Mesodermal cell (in vitro differentiated cells): Measurements from ENCODE around the gene LRRC45.

ENCODE experiments used
- H3K27ac ChIP-seq: 2 replicates; pipeline ENCODE4 v1.7.0; 2013; ENCODE audit warnings: mild to moderate bottlenecking, low read depth, low read length, moderate library complexity; ENCODE audit not compliant: severe bottlenecking
- H3K36me3 ChIP-seq: 2 replicates; pipeline ENCODE4 v1.7.1; 2013; ENCODE audit warnings: mild to moderate bottlenecking, low read length, moderate library complexity; ENCODE audit not compliant: control insufficient read depth, insufficient read depth
- H3K4me1 ChIP-seq: one replicate; pipeline ENCODE4 v1.7.1; 2013; ENCODE audit warnings: mild to moderate bottlenecking, low read length; ENCODE audit not compliant: insufficient read depth, control insufficient read depth, poor library complexity, severe bottlenecking
- H3K4me3 ChIP-seq: 2 replicates; pipeline ENCODE4 v1.7.0; 2013; ENCODE audit warnings: low read length, control low read depth, mild to moderate bottlenecking; ENCODE audit not compliant: insufficient read depth, poor library complexity, severe bottlenecking; ENCODE audit errors: extremely low read depth
- H3K9me3 ChIP-seq: 2 replicates; pipeline ENCODE4 v1.7.1; 2013; ENCODE audit warnings: mild to moderate bottlenecking, low read length, moderate library complexity; ENCODE audit not compliant: control insufficient read depth
- WGBS, 2 experiments: methylation state at CpG; one replicate each; pipeline ENCODE4 v1.1.5; 2013; ENCODE audit warnings: missing lambda C conversion rate in 2 of 2; ENCODE audit not compliant: insufficient coverage in 2 of 2; 5-methylcytosine and 5-hydroxymethylcytosine counted together

LRRC45 gene

GRCh38 chr17:82009413-82009812 is 13.7 kb upstream of the LRRC45 start:
- H3K27ac ChIP-seq = no peak overlapping the region
- WGBS, 2 experiments = 94 to 96% methylated on average over 11 to 14 of the region's 15 CpGs
- no peak overlapping the region for H3K4me3 ChIP-seq
- peaks cover 45% of the 10 kb centered on the region for H3K4me1 ChIP-seq
- H3K36me3 ChIP-seq = peaks cover 3% of the 10 kb centered on the region
- no peaks in the 10 kb centered on the region for H3K9me3 ChIP-seq

- H3K36me3 ChIP-seq = peaks cover 3% of the 10 kb centered on the region
- no peaks in the 10 kb centered on the region for H3K9me3 ChIP-seq
- H3K27ac ChIP-seq = no peak overlapping the region
- 95 to 97% methylated on average over 25 to 34 of the region's 39 CpGs for WGBS, 2 experiments
- H3K4me1 ChIP-seq = peaks cover 33% of the 10 kb centered on the region
- H3K4me3 ChIP-seq = no peak overlapping the region
Observed at GRCh38 chr17:82010575-82011525, 12.3 kb upstream of the LRRC45 start.

GRCh38 chr17:82011617-82012187 is 11.4 kb upstream of the LRRC45 start:
- Histone ChIP-seq H3K27ac (no peak overlapping the region), H3K4me1 (peaks cover 24% of the 10 kb centered on the region), H3K9me3 (no peaks in the 10 kb centered on the region), H3K36me3 (peaks cover 3% of the 10 kb centered on the region), H3K4me3 (no peak overlapping the region)
- WGBS, 2 experiments = 86 to 91% methylated on average over 13 to 19 of the region's 19 CpGs

GRCh38 chr17:82012261-82012639 is 10.9 kb upstream of the LRRC45 start:
- Histone ChIP-seq H3K36me3 (peaks cover 3% of the 10 kb centered on the region), H3K9me3 (no peaks in the 10 kb centered on the region), H3K4me3 (no peak overlapping the region), H3K27ac (peak overlapping the region; percentile 87), H3K4me1 (peaks cover 19% of the 10 kb centered on the region)
- 70 to 76% methylated on average over 17 to 20 of the region's 20 CpGs for WGBS, 2 experiments

GRCh38 chr17:82012640-82013295 is 10.3 kb upstream of the LRRC45 start:
- 68 to 80% methylated on average over 12 to 13 of the region's 19 CpGs for WGBS, 2 experiments
- peak overlapping the region; percentile 87 for H3K27ac ChIP-seq
- H3K36me3 ChIP-seq = peaks cover 6% of the 10 kb centered on the region
- no peaks in the 10 kb centered on the region for H3K9me3 ChIP-seq
- peaks cover 19% of the 10 kb centered on the region for H3K4me1 ChIP-seq
- no peak overlapping the region for H3K4me3 ChIP-seq

- WGBS, 2 experiments = 82 to 93% methylated on average over 18 to 22 of the region's 22 CpGs
- peaks cover 19% of the 10 kb centered on the region for H3K4me1 ChIP-seq
- H3K9me3 ChIP-seq = no peaks in the 10 kb centered on the region
- H3K27ac ChIP-seq = peak overlapping the region; percentile 87
- peaks cover 9% of the 10 kb centered on the region for H3K36me3 ChIP-seq
- no peak overlapping the region for H3K4me3 ChIP-seq
Observed at GRCh38 chr17:82013341-82013740, 9.8 kb upstream of the LRRC45 start.

GRCh38 chr17:82013772-82014321 is 9.3 kb upstream of the LRRC45 start:
- Histone ChIP-seq H3K9me3 (no peaks in the 10 kb centered on the region), H3K4me3 (no peak overlapping the region), H3K4me1 (peaks cover 19% of the 10 kb centered on the region), H3K36me3 (peaks cover 12% of the 10 kb centered on the region), H3K27ac (peak overlapping the region; percentile 23)
- 95 to 96% methylated on average over 15 to 16 of the region's 16 CpGs for WGBS, 2 experiments

- no peak overlapping the region for H3K27ac ChIP-seq
- H3K9me3 ChIP-seq = no peaks in the 10 kb centered on the region
- peaks cover 12% of the 10 kb centered on the region for H3K36me3 ChIP-seq
- peaks cover 19% of the 10 kb centered on the region for H3K4me1 ChIP-seq
- H3K4me3 ChIP-seq = no peak overlapping the region
- 93 to 94% methylated on average over 22 of the region's 23 CpGs for WGBS, 2 experiments
Observed at GRCh38 chr17:82014432-82014831, 8.7 kb upstream of the LRRC45 start.

GRCh38 chr17:82014971-82015310 is 8.2 kb upstream of the LRRC45 start:
- WGBS, 2 experiments = 81 to 91% methylated on average over 6 to 13 of the region's 13 CpGs
- Histone ChIP-seq H3K4me3 (no peak overlapping the region), H3K4me1 (peaks cover 19% of the 10 kb centered on the region), H3K9me3 (no peaks in the 10 kb centered on the region), H3K36me3 (peaks cover 12% of the 10 kb centered on the region), H3K27ac (no peak overlapping the region)

- no peak overlapping the region for H3K4me3 ChIP-seq
- H3K9me3 ChIP-seq = no peaks in the 10 kb centered on the region
- H3K4me1 ChIP-seq = peaks cover 19% of the 10 kb centered on the region
- WGBS, 2 experiments = 81 to 86% methylated on average over 17 to 23 of the region's 24 CpGs
- peaks cover 12% of the 10 kb centered on the region for H3K36me3 ChIP-seq
- no peak overlapping the region for H3K27ac ChIP-seq
Observed at GRCh38 chr17:82015311-82015971, 7.7 kb upstream of the LRRC45 start.
